Neural cell (in vitro differentiated cells): ENCODE measurements around the gene PDE6G. TPM values are rescaled to one million over a fixed set of nuclear protein-coding genes. Genes with fewer than 3 reads are reported as not detected.

Experiments used
- H2AFZ ChIP-seq: fragments of 200-600, 300-800 bp; sonication (generic), shearing (Covaris generic); 2 replicates; pipeline ENCODE4 v1.6.0; 2014; ENCODE audit warnings: low read depth, mild to moderate bottlenecking, antibody characterized with exemption, low read length, moderate library complexity
- H3F3A ChIP-seq: fragments of 200-600 bp; shearing (Covaris generic); 2 replicates; pipeline ENCODE4 v1.6.1; 2016; ENCODE audit warnings: mild to moderate bottlenecking, moderate library complexity, mixed read lengths, antibody characterized with exemption, low read length; ENCODE audit not compliant: insufficient read depth, poor library complexity, severe bottlenecking
- H3K27ac ChIP-seq: fragments of 200-600, 300-800 bp; sonication (generic), shearing (Covaris generic); 2 replicates; pipeline ENCODE4 v1.5.1; 2014; ENCODE audit warnings: mild to moderate bottlenecking, low read length, moderate library complexity
- H3K27me3 ChIP-seq: fragments of 300-800, 200-600 bp; sonication (generic), shearing (Covaris generic); 2 replicates; pipeline ENCODE4 v1.6.0; 2014; ENCODE audit warnings: mild to moderate bottlenecking, low read depth, low read length, moderate library complexity; ENCODE audit not compliant: insufficient read depth
- H3K36me3 ChIP-seq: fragments of 300-800, 200-600 bp; sonication (generic), shearing (Covaris generic); 2 replicates; pipeline ENCODE4 v1.5.1; 2014; ENCODE audit warnings: mild to moderate bottlenecking, antibody characterized with exemption, low read length, moderate library complexity; ENCODE audit not compliant: insufficient read depth
- H3K4me2 ChIP-seq: fragments of 300-800, 200-600 bp; sonication (generic), shearing (Covaris generic); 2 replicates; pipeline ENCODE4 v1.6.0; 2014; ENCODE audit warnings: mild to moderate bottlenecking, low read length
- H3K4me3 ChIP-seq: fragments of 300-800, 200-600 bp; sonication (generic), shearing (Covaris generic); 2 replicates; pipeline ENCODE4 v1.5.1; 2014; ENCODE audit warnings: mild to moderate bottlenecking, low read length, moderate library complexity
- H3K79me2 ChIP-seq: fragments of 200-600 bp; shearing (Covaris generic); replicated peaks from 2 replicates; pipeline ENCODE4 v1.6.0; 2014; ENCODE audit warnings: mild to moderate bottlenecking, low read length, moderate library complexity; ENCODE audit not compliant: insufficient read depth
- H3K9ac ChIP-seq: fragments of 300-800, 200-600 bp; sonication (generic), shearing (Covaris generic); 2 replicates; pipeline ENCODE4 v1.6.1; 2016; ENCODE audit warnings: mild to moderate bottlenecking, low read length, mixed read lengths
- H3K9me2 ChIP-seq: fragments of 200-600 bp; shearing (Covaris generic); 2 replicates; pipeline ENCODE4 v1.6.1; 2016; ENCODE audit warnings: mild to moderate bottlenecking, low read length, mixed read lengths; ENCODE audit not compliant: insufficient read depth
- H3K9me3 ChIP-seq: fragments of 200-600, 300-800 bp; sonication (generic), shearing (Covaris generic); 2 replicates; pipeline ENCODE4 v1.6.1; 2016; ENCODE audit warnings: mild to moderate bottlenecking, mixed run types, low read length, moderate library complexity, mixed read lengths
- H4K20me1 ChIP-seq: fragments of 200-600 bp; shearing (Covaris generic); 2 replicates; pipeline ENCODE4 v1.6.1; 2016; ENCODE audit warnings: mild to moderate bottlenecking, mixed run types; ENCODE audit not compliant: insufficient read depth
- CTCF ChIP-seq: fragments of 450-650 bp; IDR thresholded peaks from 2 replicates; pipeline ENCODE4 v1.5.1; 2014; ENCODE audit warnings: antibody characterized with exemption, mild to moderate bottlenecking, moderate library complexity; ENCODE audit not compliant: poor library complexity, severe bottlenecking
- EP300 ChIP-seq: fragments of 450-650 bp; conservative IDR thresholded peaks from 2 replicates; pipeline ENCODE4 v1.6.1; 2014; ENCODE audit warnings: antibody characterized with exemption, mild to moderate bottlenecking, moderate library complexity; ENCODE audit not compliant: poor library complexity, severe bottlenecking
- EZH2 ChIP-seq: fragments of 200-600, 300-800 bp; shearing (Covaris generic), sonication (generic); IDR thresholded peaks from 2 replicates; pipeline ENCODE4 v1.6.1; 2014; ENCODE audit warnings: antibody characterized with exemption, low read length, borderline replicate concordance, mild to moderate bottlenecking; ENCODE audit not compliant: insufficient read depth, poor library complexity, severe bottlenecking
- MXI1 ChIP-seq: fragments of 450-650 bp; conservative IDR thresholded peaks from 2 replicates; pipeline ENCODE4 v1.6.1; 2014; ENCODE audit warnings: antibody characterized with exemption, mild to moderate bottlenecking; ENCODE audit not compliant: poor library complexity, severe bottlenecking
- POLR2AphosphoS5 ChIP-seq: IDR thresholded peaks from 2 replicates; pipeline ENCODE4 v1.6.1; 2012
- RAD21 ChIP-seq: fragments of 450-650 bp; conservative IDR thresholded peaks from 2 replicates; pipeline ENCODE4 v1.6.1; 2014; ENCODE audit warnings: antibody characterized with exemption, mild to moderate bottlenecking, moderate library complexity
- REST ChIP-seq: IDR thresholded peaks from 2 replicates; pipeline ENCODE4 v1.6.1; 2012; ENCODE audit warnings: borderline replicate concordance
- SMC3 ChIP-seq: fragments of 450-650 bp; conservative IDR thresholded peaks from 2 replicates; pipeline ENCODE4 v1.6.1; 2014; ENCODE audit warnings: antibody characterized with exemption, mild to moderate bottlenecking, moderate library complexity; ENCODE audit not compliant: poor library complexity
- TAF1 ChIP-seq: IDR thresholded peaks from 2 replicates; pipeline ENCODE4 v1.6.1; 2012; ENCODE audit warnings: low read depth
- polyA plus RNA-seq: library from polyadenylated mRNA; depleted of rRNA; stranded (reverse); fragments of >200 nt; gene quantifications from 2 replicates; pipeline ENCODE4 v1.2.3, GENCODE V29; 2014

Gene PDE6G
- polyA plus RNA-seq, 1 donor from 2014 or later, result not detected

- no peak for TF ChIP-seq MXI1
These were observed 26.9 kb upstream of the PDE6G start (continued) for GRCh38 chr17:81683208-81683583.

- H3F3A ChIP-seq, result no peaks in the 10 kb centered on the region
These were observed 26.3 kb upstream of the PDE6G start for GRCh38 chr17:81682565-81683207.

GRCh38 chr17:81681672-81682071, 25.3 kb upstream of the PDE6G start:
- H3K4me2 ChIP-seq, result no peak overlapping the region
- no peak overlapping the region for H3K4me3 ChIP-seq
- H3K9me2 ChIP-seq, result no peaks in the 10 kb centered on the region
- H3K27me3 ChIP-seq, result no peaks in the 10 kb centered on the region
- TF ChIP-seq RAD21 (no peak), CTCF (no peak), EP300 (no peak), SMC3 (no peak), MXI1 (no peak), TAF1 (no peak), REST (no peak), EZH2 (no peak), POLR2AphosphoS5 (no peak)
- peaks cover 7% of the 10 kb centered on the region for H4K20me1 ChIP-seq
- no peaks in the 10 kb centered on the region for H3F3A ChIP-seq
- H3K27ac ChIP-seq, result no peak overlapping the region
- H3K9me3 ChIP-seq, result no peaks in the 10 kb centered on the region
- peaks cover 37% of the 10 kb centered on the region for H3K79me2 ChIP-seq
- H2AFZ ChIP-seq, result no peak overlapping the region
- H3K9ac ChIP-seq, result no peak overlapping the region
- no peaks in the 10 kb centered on the region for H3K36me3 ChIP-seq

More at GRCh38 chr17:81682565-81683207, 26.3 kb upstream of the PDE6G start:
- Histone ChIP-seq H3K9ac (peak overlapping the region; percentile 98), H3K27me3 (no peaks in the 10 kb centered on the region), H3K4me3 (peak overlapping the region; percentile 100), H3K9me2 (no peaks in the 10 kb centered on the region), H3K9me3 (no peaks in the 10 kb centered on the region), H3K27ac (peak overlapping the region; percentile 92), H4K20me1 (peaks cover 7% of the 10 kb centered on the region), H3K4me2 (peak overlapping the region; percentile 63), H3K36me3 (no peaks in the 10 kb centered on the region), H3K79me2 (peaks cover 37% of the 10 kb centered on the region), H2AFZ (peak overlapping the region; percentile 33)
- TF ChIP-seq REST (peak; percentile 14), EZH2 (no peak)
